NCI-H774 (cell line): Measurements from ENCODE around the gene PTPRJ.
"Not testable (repeated sequence)": the region's sequence is repeated elsewhere in the genome, so short reads cannot be mapped to it uniquely, and the experiment has no call there.

Source experiments
- DNase-seq: peaks from one replicate; lab custom pipeline; 2025; lab: John Stamatoyannopoulos, UW

The PTPRJ gene

DNA sequence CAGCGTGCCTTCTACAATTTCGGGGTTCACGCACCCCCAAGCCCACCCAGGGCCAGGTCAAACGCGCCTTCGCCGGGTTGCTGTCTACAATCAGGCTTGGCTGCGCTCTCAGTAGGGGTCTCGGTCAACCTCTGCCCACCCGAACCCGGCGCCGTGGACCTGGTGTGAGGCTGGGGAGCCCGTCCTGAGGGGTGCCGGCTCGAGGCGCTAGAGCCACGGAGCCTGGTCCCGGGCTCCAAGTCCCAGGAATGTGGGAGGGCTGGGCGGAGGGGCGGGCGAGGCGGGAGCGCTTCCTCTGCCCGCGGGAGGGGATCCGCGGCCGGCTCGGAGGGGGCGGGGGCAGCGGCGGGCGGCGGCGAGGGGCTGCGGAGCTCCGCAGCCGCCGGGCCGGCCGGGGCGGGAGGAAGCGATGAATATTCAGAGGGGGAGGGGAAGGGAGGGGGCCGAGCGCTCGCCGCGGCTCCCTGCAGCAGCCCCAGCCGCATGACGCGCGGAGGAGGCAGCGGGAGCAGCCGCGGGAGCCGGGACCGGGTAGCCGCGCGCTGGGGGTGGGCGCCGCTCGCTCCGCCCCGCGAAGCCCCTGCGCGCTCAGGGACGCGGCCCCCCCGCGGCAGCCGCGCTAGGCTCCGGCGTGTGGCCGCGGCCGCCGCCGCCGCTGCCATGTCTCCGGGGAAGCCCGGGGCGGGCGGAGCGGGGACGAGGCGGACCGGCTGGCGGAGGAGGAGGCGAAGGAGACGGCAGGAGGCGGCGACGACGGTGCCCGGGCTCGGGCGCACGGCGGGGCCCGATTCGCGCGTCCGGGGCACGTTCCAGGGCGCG lies at the start of gene PTPRJ:
PTPRJ (plus strand) TSS at position 472 of the 819 bp plus-strand sequence. CDS start 354 bp downstream, outside the sequence.
- DNase-seq, result peak; percentile 61

DNA sequence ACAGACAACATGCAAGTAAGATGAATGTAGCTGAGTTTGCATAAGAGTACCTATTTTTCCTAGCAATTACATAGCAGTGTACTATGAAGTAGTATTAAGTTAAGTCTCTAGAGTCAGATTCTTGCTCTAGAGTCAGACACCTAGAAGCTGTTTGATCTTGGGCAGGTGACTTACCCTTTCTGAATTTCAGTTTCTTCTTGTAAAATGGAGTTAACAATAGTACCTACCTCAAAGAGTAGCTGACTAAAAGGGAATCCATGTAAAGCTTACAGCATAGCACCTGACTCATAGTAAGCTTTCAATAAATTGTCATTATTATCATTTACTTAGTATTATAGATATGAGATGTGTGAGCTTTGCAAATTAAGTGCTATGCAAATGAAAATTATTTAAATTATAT lies 47.8 kb upstream of the PTPRJ start:
- no peak for DNase-seq

DNA sequence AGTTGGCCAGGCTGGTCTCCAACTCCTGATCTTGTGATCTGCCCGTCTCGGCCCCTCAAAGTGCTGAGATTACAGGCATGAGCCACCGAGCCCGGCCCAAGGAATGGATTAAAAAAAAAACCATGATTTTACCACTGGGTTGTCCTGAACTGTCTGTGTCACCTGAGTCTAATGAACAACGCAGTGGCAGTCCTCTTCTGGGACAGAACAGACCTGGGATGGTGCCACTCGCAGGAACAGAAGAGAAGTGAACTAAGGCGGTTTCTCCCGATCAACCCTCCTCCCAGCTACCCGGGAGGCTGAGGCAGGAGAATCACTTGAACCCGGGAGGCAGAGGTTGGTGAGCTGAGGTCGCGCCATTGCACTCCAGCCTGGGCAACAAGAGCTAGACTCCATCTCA lies 46.6 kb upstream of the PTPRJ start:
- not testable (repeated sequence) for DNase-seq

DNA sequence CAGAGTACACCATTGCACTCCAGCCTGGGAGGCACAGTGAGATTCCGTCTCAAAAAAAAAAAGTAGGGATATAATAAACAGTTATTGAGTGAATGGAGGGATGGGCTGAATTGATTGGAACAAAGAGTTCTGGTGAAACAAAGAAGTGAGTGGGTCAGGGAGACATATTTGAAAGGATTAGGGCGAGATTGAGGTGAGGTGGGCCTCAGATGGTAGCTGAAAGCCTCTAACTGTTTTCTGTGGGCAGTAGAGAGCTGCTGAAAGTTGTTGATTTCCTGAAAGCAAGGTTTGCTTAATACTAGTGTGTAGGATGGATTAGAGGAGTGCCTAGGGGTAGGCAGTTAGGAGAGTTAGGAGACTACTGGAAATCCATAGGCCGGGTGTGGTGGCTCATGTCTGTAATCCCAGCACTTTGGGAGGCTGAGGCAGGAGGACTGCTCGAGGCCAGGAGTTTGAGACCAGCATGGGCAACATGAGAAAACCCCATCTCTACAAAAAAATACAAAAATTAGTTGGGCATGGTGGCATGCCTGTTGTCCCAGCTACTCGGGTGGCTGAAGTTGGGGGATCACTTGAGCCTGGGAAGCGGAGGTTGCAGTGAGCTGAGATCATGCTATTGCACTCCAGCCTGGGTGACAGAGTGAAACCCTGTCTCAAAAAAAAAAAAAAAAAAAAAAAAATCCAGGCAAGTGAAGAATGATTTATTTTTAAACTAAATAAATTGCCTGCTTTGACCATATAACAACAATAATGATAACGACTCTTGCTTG lies 41.4 kb upstream of the PTPRJ start:
- DNase-seq, result no peak

DNA sequence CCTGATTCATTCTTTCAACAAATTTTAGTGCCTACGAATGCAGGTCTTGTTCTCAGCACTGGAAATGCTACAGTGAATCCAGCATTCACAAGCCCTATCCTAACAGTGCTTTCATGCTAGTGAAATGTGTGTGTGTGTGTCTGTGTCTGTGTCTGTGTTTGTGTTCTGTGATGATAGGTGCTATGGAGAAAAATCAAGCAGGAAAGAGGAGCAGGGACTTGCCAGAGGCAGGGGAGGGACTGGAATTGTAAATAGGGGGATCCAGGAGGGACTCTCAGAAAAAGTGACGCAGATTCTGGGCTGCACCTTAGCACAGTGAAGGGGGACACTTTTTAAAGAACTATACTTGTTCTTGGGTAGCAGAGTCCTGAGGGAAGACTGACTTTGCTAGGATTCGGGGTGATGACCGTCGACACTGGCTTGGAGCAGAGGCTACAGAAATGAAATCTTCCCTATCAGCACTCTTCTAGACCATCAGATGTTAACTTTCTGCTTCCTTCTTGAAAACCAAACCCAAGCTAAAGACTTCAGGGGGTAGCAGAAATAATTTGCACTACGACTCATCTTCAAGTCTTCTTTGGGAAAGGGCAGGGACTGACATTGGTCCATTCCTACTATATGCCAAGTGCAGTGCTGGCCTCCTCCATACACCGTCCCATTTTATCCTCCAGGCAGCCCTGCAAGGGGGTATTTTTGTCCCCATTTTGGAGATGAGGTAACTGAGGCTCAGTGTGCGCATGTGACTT lies 39.3 kb upstream of the PTPRJ start:
- no peak for DNase-seq

DNA sequence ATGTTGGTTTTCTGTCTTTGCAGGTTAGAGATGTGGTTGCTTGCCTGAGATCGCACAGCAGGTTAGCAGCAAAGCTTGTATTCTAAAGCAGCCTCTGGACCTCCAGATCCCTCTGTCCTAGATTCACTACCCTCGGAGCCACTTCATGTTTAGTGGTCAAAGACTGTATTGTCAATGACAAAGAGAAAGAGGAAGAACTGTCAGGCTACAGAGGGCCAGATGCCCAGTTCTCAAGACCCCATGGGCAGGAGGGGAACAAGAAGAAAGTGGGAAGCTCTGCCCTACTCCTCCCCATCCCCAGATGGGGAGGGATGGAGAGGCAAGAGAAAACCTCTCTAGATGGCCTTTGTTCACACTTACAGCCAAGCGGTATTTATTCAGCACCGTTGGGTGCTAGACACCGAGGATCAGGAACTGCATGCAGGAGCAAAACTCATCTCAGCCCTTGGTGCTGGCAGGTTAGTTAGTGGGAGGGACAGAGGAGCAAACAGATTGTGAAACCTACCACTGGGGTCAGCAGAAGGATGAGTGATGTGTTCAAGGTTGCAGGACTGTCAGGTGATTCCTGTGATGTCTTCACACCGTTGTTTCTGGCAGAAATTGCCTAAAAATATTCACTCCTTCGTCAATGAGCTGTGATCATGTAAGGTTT lies 38.3 kb upstream of the PTPRJ start:
- DNase-seq, result no peak

DNA sequence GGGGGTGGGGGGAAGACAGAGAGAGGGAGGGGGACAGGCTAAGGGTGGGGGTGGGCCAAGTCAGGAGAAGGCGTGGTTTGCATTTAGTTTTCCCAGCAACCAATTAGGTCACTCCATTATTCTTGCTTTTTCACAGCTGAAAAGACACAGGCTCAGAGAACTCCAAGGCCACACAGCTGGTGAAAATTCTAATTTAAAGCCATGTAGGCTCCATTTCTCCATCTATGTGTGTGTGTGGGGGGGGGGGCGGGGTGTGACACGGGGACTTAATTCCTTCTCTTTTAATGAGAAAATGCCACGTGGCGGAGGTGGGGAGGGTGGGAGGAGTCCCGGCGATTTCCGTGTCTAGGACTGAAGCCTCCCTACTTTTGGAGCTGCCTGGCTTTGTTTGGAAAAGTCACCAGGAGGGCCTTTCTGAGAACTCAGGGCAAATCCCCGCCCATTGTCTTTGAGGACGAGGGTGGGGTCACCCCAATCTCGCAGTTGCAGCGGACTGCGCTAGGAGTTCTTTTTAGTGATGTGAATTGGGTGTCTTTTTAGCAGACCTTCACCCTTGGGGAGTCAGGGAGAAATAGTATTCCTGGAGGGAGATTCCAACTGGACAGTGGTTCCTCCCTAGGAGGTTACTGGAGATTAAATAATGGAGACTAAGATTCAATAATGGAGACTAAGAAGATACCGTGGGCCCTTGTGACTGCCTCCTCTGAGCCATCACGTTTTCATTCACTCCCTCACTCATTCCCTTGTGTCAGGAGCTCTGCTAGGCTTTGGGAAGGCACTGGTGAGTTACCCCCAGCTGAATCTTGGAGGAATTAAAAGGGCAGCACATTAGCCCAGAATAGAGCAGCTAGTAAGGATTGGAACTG lies 36.4 kb upstream of the PTPRJ start:
- no peak for DNase-seq

DNA sequence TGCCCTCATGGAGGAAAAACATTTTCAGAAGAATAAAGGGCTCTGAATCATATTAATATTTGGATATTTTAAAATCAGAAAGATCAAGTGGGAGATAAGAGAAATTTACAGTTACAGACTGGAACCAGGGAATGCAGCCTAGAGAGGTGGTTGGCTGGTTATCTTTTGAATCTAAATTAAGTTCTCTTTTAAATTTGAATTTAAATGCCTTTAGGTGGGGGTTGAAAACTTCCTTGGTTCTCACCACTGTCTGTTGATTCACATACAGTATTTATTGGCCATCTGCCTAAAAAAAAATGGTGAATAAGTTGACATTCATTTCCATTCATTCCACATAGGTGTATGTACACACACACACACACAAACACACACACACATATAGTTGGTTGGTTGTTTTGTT lies 35.7 kb upstream of the PTPRJ start:
- DNase-seq, result no peak

DNA sequence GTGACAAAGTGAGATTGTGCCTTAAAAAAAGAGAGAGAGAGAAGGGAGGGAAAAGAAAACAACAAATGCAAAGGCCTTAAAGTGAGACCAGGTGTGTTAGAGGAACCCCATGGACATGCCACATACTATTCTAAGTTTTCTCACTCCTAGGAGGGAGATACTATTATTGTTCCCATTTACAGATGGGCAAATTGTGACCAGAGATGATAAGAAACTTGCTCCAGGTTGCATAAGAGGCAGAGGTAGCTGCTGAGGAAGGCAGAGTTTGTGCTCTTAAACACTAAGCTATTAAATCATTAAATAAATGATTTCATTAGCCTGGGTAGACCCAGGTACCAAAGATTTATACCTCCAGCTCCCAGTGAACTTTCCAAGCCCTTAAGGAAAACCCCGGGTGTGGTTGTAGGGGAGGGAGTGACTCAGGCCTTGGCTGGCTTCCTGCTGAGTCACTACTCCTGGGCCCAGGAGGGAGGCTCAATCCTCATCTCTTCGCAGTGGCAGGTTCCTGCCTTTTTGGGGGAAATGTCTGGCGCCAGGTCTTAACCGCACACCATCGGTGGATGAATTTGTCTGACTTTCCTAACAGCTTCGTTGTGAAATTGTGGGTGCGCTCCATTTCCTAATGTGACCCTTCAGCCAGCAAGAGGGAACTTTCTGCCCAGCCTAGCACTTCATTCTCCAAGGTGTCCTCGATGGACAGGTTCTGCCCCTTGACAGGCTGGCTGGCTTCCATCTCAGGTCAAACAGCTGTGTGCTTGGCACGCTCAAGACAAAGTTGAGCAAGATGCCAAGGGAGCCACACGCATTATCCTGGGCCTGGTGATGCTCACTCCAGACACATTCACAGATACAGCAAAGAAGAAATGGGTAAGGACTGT lies 33.4 kb upstream of the PTPRJ start:
- DNase-seq, result no peak

DNA sequence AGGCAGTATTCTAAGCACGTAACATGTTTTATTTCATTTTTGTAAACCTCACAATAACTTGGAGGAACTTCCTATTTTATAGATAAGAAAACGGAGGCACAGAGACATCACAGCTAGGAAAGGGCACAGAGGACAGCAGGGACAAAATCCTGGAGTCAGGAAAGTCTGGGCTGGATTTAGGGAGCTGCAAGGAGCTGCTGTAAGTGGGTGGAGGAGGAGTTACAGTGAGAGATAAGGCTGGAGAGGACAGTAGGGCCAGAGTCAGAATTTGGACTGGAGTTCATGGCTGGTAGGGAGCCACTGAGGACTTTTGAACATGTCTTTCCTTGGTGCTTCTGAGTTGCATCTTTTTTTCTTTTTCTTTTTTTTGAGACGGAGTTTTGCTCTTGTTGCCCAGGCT lies 32.2 kb upstream of the PTPRJ start:
- DNase-seq, result no peak

DNA sequence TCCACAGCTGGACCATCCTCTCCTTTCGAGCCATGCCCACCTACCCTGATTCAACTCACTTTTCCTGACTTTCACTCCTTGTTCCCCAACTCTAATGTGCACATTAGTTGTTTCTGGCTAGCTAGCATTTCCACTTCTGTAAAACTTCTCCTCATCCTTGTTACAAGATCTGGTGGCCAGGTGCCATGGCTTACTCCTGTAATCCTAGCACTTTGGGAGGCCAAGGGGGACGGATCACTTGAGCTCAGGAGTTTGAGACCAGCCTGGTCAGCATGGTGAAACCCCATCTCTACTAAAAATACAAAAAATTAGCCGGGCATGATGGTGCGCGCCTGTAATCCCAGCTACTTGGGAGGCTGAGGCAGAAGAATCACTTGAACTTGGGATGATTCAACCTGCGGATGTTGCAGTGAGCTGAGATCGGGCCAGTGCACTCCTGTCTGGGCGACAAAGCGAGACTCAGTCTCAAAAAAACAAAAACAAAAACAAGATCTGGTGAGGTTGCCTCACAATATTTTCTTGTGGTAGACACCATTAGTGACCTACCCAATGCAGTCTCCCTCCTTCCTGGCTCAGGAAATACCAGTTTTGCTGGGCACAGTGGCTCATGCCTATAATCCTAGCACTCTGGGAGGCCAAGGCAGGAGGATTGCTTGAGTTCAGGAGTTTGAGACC lies 31.2 kb upstream of the PTPRJ start:
- DNase-seq, result not testable (repeated sequence)

DNA sequence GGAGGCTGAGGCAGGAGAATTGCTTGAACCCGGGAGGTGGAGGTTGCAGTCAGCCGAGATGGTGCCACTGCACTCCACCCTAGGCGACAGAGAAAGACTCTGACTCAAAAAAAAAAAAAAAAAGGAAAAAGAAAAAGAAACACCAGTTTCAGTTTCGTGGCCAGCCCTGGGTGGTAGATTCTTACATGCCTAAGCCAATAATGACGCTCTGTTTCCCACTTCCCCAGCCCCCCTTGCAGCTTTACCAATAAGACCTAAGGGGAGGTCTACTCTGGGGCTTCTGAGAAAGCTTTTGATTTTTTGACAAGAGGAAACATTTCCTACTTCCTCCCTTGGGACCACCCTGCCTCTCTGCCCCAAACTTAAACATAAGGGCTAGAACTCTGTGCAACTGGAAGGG lies 30.0 kb upstream of the PTPRJ start:
- DNase-seq, result no peak

DNA sequence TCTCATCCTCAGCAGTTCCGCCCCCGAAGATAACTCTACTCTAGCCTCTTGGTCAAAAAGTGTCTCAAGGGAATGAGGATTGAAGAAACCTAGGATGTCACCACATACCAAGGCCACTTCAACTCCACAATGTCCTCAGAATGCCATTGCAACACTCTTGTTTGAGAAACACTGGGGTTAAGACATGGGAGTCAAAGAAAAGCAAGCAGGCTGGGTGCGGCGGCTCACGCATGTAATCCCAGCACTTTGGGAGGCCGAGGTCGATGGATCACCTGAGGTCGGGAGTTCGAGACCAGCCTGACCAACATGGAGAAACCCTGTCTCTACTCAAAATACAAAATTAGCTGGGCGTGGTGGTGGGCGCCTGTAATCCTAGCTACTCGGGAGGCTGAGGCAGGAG lies 28.9 kb upstream of the PTPRJ start:
- not testable (repeated sequence) for DNase-seq

DNA sequence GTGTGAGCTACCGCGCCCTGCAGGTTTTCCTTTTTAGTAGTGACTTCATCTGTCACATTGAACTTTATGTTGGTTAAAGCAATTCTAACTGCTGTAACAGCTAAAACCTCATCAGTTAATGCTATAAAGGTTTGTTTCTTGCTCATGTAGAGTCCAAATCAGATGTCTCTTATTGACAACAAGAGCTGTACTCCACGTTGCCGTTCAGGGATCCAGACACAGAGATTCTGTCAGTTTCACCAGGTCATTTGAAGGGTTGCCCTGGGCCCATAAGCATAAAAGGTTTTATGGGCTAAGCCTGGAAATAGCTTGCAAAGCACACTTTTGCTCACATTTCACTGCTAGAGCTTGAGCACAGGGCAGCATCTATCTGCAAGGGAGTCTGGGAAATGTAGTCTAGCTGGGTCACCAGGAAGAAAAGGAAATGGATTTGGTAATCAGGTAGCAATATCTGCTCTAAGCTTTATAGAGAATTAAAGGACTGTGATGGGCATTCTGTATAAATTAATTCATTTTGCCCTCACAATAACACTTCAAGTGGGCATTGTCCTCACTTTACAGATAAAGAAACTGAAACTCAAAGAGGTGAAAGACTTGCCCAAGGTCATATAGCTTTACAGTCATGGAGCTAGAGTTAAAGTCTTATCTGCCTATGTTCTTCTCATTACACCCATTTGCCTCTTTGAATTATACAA lies 25.2 kb upstream of the PTPRJ start:
- DNase-seq, result no peak

DNA sequence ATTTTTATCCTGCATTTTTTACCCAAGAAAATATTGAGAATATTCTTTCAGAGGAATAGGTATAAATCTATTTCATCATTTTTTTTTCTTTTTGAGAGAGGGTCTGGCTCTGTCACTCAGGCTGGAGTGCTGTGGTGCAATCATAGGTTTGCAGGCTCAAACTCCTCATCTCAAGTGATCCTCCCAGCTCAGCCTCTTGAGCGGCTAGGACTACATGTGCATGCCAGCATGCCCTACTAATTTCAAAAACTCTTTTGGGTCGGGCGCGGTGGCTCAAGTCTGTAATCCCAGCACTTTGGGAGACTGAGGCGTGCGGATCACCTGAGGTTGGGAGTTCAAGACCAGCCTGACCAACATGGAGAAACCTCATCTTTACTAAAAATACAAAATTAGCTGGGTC lies 20.3 kb upstream of the PTPRJ start:
- DNase-seq, result no peak

DNA sequence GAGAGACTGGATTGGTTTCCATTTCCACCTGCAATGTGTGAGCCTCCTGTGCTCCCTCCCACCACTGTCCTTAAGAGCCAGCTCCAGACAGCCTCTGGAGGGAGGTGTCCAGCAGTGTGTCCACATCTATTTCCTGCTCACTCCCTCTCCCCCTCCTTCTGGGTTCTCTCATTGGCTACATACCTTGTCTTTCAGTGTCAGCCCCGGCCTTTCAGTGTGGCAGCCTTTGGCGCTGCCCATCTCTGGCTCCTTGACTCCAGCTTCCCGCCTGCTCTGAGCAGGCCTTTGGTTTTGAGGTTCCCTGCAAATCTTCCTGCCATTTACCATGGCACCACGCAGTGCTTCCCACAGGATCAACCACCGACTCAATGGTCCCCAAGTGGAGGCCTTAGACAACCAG lies 19.0 kb upstream of the PTPRJ start:
- no peak for DNase-seq

DNA sequence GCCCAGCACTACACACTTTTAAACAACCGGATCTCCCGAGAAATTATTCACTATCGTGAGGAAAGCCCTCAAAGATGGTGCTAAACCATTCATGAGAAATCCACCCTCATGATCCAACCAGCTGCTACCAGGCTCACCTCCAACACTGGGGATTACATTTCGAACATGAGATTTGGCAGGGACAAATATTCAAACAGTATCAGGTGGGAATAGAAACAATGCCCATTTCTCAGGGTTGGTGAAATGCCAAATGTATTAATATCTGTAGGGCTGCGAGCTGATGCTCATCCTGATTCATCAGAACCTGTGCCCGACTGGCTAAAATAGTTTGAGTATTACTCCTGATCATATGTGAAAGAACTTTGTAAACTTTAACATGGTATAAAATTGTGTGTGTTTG lies 15.8 kb upstream of the PTPRJ start:
- no peak for DNase-seq

DNA sequence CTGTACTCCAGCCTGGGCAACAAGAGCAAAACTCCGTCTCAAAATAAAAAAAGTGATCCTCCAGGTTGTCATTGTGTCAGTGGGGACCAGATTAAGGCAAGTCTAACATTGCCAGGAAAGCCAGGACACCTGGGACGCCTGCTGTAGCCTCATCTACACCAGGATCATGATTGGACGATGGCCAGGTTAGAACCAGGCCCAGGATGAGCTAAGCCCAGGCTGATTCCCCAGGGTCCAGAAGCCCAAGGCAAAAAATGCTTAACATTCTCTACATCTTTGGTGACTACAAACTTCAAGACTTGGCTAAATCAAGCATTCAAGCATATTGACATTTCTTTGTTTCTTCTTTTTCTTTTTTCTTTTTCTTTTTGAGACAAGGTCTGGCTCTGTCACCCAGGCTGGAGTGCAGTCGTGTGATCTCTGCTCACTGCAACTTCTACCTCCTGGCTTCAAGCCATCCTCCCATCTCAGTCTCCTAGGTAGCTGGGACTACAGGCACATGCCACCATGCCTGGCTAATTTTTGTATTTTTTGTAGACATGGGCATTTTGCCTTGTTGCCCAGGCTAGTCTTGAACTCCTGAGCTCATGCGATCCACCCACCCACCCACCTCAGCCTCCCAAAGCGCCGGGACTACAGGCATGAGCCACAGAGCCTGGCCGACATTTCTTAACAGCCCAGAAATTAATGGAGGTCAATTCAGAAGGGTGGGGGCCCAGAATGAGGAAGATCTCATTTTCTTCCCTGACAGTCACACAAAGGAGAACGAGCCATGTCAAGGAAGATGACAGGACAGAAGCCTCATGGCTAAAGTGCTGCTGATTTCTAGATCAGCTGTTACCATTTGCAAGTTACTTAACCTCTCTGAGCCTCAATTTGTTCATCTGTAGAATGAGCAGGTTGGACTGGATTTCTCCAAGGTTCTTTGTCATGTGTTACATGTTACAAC lies 12.5 kb upstream of the PTPRJ start:
- no peak for DNase-seq
